Astrocyte of the spinal cord (primary cell): Measurements from ENCODE around the gene SH3BP1.

Experiments used
- DNase-seq: peaks from one replicate; pipeline ENCODE4 v3.0.0; 2011; ENCODE audit warnings: low read depth, low spot score
- H3K4me3 ChIP-seq: 2 replicates; pipeline ENCODE4 v1.5.1; 2011; ENCODE audit warnings: low read depth, mild to moderate bottlenecking, low read length, moderate library complexity
- in situ Hi-C: cut with HindIII; loops from 2 replicates; pipeline ENCODE4 v1.10.0; 2017; ENCODE audit warnings: low sequenced_read_pairs
- TF ChIP-seq, protein P1 (sequence below): IDR thresholded peaks from 2 replicates; pipeline ENCODE4 v1.5.1; 2012; ENCODE audit warnings: low read depth, mild to moderate bottlenecking, low read length, inconsistent platforms

The SH3BP1 gene

DNA sequence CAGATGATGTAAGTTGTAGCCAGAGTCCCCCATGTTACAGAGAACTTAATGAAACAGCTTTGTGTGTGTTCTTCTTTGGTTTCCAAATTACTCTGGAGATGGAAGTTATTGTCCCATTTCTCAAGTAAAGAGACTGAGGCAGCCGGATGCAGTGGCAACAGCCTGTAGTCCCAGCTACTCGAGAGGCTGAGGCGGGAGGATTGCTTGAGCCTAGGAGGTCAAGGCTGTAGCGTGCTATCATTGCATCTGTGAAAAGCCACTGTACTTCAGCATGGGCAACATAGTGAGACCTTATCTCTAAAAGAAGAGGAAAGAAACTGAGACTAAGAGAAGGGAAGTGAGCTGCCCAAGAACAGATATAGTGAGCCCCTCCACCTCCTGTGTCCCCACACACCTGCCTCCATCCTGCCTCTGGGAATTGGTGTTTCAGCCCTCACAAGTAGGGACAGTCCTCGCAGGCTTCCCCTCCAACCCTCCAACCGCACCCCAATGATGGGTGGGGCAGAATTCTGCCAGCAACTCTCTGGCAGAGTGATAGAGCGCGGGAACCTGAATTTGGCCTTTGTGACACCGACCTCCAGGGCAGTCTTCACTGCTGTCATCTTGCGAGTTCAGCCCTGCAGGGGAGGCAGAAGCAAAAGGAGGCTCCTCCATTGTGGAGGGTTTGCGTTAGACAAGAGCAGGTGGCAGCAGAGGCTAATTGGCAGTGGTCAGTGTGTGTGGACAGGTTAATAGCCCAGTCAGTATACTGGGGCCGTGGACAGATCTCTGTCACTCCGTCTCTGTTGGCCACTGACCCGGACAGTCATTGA, 20.6 kb downstream of the SH3BP1 start:
- no peak for DNase-seq
- peak overlapping the region; percentile 72 for H3K4me3 ChIP-seq
- in situ Hi-C loops: no loop called here
- TF ChIP-seq, protein P1, sequence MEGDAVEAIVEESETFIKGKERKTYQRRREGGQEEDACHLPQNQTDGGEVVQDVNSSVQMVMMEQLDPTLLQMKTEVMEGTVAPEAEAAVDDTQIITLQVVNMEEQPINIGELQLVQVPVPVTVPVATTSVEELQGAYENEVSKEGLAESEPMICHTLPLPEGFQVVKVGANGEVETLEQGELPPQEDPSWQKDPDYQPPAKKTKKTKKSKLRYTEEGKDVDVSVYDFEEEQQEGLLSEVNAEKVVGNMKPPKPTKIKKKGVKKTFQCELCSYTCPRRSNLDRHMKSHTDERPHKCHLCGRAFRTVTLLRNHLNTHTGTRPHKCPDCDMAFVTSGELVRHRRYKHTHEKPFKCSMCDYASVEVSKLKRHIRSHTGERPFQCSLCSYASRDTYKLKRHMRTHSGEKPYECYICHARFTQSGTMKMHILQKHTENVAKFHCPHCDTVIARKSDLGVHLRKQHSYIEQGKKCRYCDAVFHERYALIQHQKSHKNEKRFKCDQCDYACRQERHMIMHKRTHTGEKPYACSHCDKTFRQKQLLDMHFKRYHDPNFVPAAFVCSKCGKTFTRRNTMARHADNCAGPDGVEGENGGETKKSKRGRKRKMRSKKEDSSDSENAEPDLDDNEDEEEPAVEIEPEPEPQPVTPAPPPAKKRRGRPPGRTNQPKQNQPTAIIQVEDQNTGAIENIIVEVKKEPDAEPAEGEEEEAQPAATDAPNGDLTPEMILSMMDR: no peak

GRCh38 chr22:37660709-37661045, 21.2 kb downstream of the SH3BP1 start:
- no peak for DNase-seq
- TF ChIP-seq, protein P1: no peak
- H3K4me3 ChIP-seq: no peak overlapping the region
- in situ Hi-C loops: no loop called here

GRCh38 chr22:37661160-37661924, 21.9 kb downstream of the SH3BP1 start:
- DNase-seq: peak; percentile 77
- no peak overlapping the region for H3K4me3 ChIP-seq
- in situ Hi-C loops: no loop called here
- TF ChIP-seq, protein P1: peak; percentile 70

- TF ChIP-seq, protein P1: no peak
- in situ Hi-C loops: no loop called here
- no peak overlapping the region for H3K4me3 ChIP-seq
- no peak for DNase-seq
These were observed 22.6 kb downstream of the SH3BP1 start for GRCh38 chr22:37662039-37662438.

GRCh38 chr22:37663521-37664140, 24.2 kb downstream of the SH3BP1 start:
- TF ChIP-seq, protein P1: no peak
- in situ Hi-C loops: no loop called here
- DNase-seq: no peak
- no peak overlapping the region for H3K4me3 ChIP-seq

- DNase-seq: no peak
- no peak overlapping the region for H3K4me3 ChIP-seq
- in situ Hi-C loops: no loop called here
- TF ChIP-seq, protein P1: no peak
These were observed 25.0 kb downstream of the SH3BP1 start for GRCh38 chr22:37664249-37665101.
